GM21737 (cell line): ENCODE data around the gene MEGF10.

ENCODE experiments used
- ATAC-seq: cut with Tn5 transposase; IDR thresholded peaks from one replicate; pipeline ENCODE4 v1.9.1; 2021; ENCODE audit warnings: mild to moderate bottlenecking, moderate library complexity; ENCODE audit not compliant: unreplicated experiment

Gene MEGF10

DNA sequence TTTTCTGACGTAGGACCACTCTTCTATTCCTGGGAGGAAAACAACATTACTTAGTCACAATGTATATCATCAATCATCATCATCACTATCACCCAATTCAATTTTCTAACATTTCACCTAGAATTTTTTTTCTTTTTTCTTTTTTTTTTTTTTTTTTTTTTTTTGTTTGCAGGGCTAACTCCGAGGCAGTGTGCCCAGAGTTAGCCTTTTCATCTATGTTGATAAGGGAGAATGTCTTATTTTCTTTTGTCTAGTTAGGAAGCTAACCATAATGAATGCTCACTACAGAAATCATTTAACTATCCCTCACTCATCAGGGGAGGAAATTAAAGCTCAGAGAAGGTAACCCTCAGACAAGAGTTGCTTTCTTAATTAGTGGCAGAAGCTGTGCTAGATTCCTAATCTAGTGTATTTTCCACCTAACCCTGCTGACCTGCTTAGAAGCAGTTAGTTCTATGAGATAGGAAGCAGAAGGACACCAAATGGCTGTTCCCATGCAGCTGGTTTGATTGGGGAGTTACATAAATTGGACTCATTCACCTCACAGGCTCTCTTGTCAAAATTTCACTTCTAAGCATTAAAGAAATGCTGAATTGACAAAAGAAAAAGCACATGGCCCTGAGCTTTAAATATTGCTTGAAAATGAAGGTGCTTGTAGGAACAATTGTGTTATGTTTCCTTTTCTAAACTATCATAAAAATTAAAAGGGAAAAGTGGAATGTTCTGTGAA lies 218.2 kb downstream of the MEGF10 start:
- no peak for ATAC-seq
